Measurements from ENCODE around the gene PIK3CA. TPM values are rescaled to one million over a fixed set of nuclear protein-coding genes. Genes with fewer than 3 reads are reported as not detected.

Gene PIK3CA
- total and polyA plus RNA-seq, 10 of the 15 experiments (the other 5 are each of a cell fraction or from before 2014, with no cell fraction given), result 3.0 to 18.6 (median 9.0) TPM

DNA sequence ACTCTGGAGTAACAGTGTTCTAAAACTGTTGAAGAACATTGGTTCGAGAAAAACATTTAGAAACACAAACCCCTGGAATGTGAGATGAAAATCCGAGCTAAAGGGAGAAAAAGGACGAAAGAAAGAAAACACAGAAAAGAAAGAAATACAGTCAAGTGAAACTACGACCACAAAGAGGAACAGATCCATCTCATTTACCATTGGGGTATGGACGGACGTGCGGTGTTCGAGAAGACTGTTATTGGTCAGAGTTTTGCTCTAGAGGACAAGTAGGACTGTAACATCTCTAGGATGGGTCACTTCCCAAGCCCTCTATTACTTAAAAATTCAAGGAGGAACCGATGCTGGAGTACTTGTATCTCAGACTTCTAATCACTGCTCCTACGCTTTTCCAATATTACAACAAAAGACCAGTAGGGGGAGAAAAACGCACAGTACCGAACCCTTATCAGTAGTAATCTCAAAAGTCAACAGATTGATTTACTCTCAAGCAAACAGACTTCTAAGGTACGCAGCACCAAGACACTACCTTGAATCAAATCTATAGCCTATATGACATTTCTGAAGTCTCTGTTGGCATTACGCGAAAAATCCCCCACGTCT, 1.1 kb upstream of the PIK3CA start (continued):
- TF ChIP-seq JUND (IDR thresholded peaks at IDR 0.05; ENCODE audit: low read depth, low read length) (no peak), RELA (IDR thresholded peaks at IDR 0.05; ENCODE audit: borderline replicate concordance, partially characterized antibody) (no peak), BCL11A (IDR thresholded peaks at IDR 0.05; ENCODE audit: low read depth, low read length) (peak; percentile 48; the same call in 1 of the 2 replicates), RAD21 (IDR thresholded peaks at IDR 0.05; ENCODE audit: insufficient read depth, low read depth, low read length) (peak; percentile 67), NFYB (IDR thresholded peaks at IDR 0.05; ENCODE audit: insufficient read depth, low read depth, low read length) (0 out of 2 replicates have a peak, but pooled peaks have one; percentile 40), YBX1 (IDR thresholded peaks at IDR 0.05) (no peak), IKZF2 (IDR thresholded peaks at IDR 0.05) (peak in 1 of 2 experiments; percentile 18; a peak in 3 of 4 replicates), CBFB (IDR thresholded peaks at IDR 0.05; ENCODE audit: low read depth) (0 out of 2 replicates have a peak, but pooled peaks have one; percentile 19), SMC3 (IDR thresholded peaks at IDR 0.05; ENCODE audit: borderline replicate concordance, low read length) (peak; percentile 47; the same call in 1 of the 2 replicates), EP300 (IDR thresholded peaks at IDR 0.05; ENCODE audit: borderline replicate concordance in 1 of 2, control insufficient read depth in 1 of 2, low read depth in 2 of 2, low read length in 2 of 2) (peak in 1 of 2 experiments; percentile 27; a peak in 1 of 4 replicates), MTA2 (IDR thresholded peaks at IDR 0.05; ENCODE audit: low read depth) (no peak), SPI1 (IDR thresholded peaks at IDR 0.05; ENCODE audit: borderline replicate concordance, insufficient read depth, low read depth, low read length) (peak; percentile 92), SMAD5 (IDR thresholded peaks at IDR 0.05; ENCODE audit: low read depth) (0 out of 2 replicates have a peak, but pooled peaks have one; percentile 4), TAF1 (IDR thresholded peaks at IDR 0.05; ENCODE audit: borderline replicate concordance, low read depth, low read length) (peak; percentile 18; the same call in 1 of the 2 replicates), TBL1XR1 (IDR thresholded peaks at IDR 0.05; ENCODE audit: low read depth, low read length) (no peak), ZBED1 (IDR thresholded peaks at IDR 0.05; ENCODE audit: borderline replicate concordance) (peak; percentile 30; the same call in 1 of the 2 replicates), CREB1 (IDR thresholded peaks at IDR 0.05; ENCODE audit: low read depth) (no peak), STAT3 (IDR thresholded peaks at IDR 0.05; ENCODE audit: low read depth, low read length) (no peak), KDM1A (IDR thresholded peaks at IDR 0.05; ENCODE audit: borderline replicate concordance) (no peak), SREBF2 (IDR thresholded peaks at IDR 0.05; ENCODE audit: low read length) (no peak), NR2F1 (conservative IDR thresholded peaks at IDR 0.05) (no peak), CEBPB (IDR thresholded peaks at IDR 0.05; ENCODE audit: borderline replicate concordance in 1 of 2, low read depth in 2 of 2, low read length in 2 of 2) (no peak), SIN3A (IDR thresholded peaks at IDR 0.05; ENCODE audit: low read depth, low read length) (0 out of 2 replicates have a peak, but pooled peaks have one; percentile 44)
- TF ChIP-seq, protein P1, sequence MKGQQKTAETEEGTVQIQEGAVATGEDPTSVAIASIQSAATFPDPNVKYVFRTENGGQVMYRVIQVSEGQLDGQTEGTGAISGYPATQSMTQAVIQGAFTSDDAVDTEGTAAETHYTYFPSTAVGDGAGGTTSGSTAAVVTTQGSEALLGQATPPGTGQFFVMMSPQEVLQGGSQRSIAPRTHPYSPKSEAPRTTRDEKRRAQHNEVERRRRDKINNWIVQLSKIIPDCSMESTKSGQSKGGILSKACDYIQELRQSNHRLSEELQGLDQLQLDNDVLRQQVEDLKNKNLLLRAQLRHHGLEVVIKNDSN (IDR thresholded peaks at IDR 0.05; ENCODE audit: borderline replicate concordance, extremely low read length, insufficient read depth, low read depth, low read length), result no peak
- TF ChIP-seq, protein P2, sequence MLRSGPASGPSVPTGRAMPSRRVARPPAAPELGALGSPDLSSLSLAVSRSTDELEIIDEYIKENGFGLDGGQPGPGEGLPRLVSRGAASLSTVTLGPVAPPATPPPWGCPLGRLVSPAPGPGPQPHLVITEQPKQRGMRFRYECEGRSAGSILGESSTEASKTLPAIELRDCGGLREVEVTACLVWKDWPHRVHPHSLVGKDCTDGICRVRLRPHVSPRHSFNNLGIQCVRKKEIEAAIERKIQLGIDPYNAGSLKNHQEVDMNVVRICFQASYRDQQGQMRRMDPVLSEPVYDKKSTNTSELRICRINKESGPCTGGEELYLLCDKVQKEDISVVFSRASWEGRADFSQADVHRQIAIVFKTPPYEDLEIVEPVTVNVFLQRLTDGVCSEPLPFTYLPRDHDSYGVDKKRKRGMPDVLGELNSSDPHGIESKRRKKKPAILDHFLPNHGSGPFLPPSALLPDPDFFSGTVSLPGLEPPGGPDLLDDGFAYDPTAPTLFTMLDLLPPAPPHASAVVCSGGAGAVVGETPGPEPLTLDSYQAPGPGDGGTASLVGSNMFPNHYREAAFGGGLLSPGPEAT (IDR thresholded peaks at IDR 0.05; ENCODE audit: low read depth), result no peak

All from GM12878 (cell line).